ENCODE results near the gene CFL2.
A peak's percentile ranks its signal among the peaks of the same experiment; 100 is the strongest.

Gene CFL2

DNA sequence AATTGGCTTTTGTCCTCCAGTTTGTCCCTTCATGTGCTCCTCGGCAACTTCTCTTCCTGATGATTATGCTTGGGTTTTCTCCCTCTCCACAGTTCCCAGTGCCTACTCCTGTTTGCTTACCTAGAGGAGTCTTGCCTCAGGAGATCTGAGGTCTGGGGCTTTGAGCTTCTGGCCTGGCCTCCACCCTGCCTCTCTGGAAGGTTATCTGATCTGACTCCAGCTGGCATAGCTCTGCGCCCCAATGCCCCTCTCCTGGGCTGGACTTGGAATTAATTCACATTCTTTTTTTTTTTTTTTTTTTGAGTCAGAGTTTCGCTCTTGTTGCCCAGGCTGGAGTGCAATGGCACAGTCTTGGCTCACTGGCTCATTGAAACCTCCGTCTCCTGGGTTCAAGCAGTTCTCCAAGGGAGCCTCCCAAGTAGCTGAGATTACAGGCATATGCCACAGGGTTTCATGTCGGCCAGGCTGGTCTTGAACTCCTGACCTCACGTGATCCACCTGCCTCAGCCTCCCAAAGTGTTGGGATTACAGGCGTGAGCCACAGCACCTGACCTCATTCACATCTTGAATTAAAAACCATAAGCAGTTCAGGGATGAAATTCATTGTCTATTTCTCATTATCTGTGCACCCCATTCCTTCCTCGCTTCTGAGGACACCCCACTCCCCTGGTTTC, 33.5 kb downstream of the CFL2 start:
- no peak overlapping the region for H3K4me3 ChIP-seq (ENCODE audit: low read length)
- no peak for DNase-seq (ENCODE audit: low read depth, low spot score)

DNA sequence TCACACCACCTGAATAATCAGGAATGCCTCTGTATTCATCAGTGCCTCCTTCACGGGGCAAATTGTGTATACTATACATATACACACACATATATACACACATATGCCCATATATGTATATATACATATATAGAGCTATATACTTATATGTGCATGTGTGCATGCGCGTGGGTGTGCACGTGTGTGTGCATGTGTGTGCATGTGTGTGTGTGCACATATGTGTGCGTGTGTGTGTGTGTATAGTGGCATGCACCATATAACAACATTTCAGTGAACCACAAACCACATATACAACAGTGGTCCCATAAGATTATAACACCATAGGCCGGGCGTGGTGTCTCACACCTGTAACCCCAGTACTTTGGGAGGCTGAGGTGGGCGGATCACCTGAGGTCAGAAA, 35.7 kb downstream of the CFL2 start:
- no peak for DNase-seq (ENCODE audit: low read depth, low spot score)

DNA sequence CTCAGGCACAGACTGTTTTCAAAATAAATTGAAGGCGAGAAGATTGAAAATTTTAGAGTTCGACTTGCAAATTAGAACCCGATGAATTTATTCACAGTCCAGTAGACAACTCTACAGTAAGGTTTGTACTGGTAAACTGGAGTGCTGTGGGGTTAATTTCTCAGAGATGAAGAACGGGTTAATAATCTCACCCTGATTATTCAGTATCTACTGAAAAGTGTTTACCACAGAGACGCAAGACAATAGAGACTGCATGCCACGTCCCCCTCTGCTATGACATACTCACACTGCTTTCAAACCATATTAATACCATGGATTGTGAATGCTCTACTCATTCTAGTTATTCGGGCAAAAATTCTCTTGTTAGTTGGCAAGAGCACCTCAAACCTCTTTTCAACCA, 36.1 kb downstream of the CFL2 start:
- DNase-seq (ENCODE audit: low read depth, low spot score) = no peak
- no peak overlapping the region for H3K4me3 ChIP-seq (ENCODE audit: low read length)

More for the DNA sequence above, 35.7 kb downstream of the CFL2 start:
- H3K4me3 ChIP-seq (ENCODE audit: low read length) = no peak overlapping the region

DNA sequence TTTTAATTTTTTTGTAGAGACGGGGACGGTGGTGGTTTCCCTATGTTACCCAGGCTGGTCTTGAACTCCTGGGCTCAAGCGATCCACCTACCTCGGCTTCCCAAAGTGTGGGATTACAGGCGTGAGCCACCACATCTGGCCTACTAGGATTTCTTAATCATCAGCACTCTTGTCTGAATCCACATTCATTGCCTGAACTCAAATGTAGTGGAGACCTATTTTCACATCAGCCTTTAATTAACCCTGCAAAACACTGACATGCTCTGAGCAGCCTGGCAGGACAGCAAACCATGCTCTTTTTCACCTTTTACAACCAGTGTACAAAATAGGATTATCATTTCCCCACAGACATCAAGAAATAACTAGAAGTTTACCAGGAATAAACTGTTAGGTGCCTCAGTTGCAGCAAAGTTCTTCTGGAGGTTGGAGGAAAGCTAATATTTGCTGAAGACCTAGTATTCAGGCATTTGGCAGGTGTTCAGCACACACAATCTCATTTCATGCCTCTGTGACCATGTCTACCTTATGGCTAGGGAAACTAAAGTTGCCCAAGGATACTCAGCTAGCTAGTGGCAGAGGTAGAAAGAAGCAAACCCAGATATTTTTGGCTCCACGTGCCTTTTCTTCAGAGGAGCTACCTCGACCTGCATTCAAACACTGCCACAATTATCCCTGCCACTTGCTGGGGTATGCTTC, 37.7 kb downstream of the CFL2 start:
- DNase-seq (ENCODE audit: low read depth, low spot score) = no peak
- H3K4me3 ChIP-seq (ENCODE audit: low read length) = no peak overlapping the region

DNA sequence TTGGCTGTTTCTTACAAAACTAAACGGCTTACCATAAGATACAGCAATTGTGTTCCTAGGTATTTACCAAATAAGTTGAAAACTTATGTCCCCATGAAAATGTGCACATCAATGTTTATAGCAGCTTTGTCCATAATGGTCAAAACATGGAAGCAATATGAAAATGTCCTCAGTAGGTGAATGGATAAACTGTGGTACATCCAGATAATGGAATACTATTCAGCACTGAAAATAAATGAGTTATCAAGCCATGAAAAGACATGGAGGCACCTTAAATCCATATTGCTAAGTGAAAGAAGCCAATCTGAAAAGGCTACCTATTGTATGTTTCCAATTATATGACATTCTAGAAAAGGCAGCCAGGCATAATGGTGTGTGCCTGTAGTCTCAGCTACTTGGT, 40.7 kb downstream of the CFL2 start:
- no peak overlapping the region for H3K4me3 ChIP-seq (ENCODE audit: low read length)
- DNase-seq (ENCODE audit: low read depth, low spot score) = no peak

DNA sequence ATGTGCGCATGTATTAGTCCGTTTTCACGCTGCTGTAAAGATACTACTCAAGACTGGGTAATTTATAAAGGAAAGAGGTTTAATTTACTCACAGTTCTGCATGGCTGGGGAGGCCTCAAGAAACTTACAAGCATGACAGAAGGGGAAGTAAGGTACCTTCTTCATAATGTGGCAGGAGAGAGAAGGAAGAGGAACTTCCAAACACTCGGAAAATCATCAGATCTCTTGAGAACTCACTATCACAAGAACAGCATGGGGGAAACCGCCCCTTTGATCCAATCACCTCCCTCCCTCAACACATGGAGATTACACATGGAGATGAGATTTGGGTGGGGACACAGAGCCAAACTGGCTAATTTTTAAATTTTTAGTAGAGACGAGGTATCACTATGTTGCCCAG, 42.7 kb downstream of the CFL2 start:
- no peak for DNase-seq (ENCODE audit: low read depth, low spot score)

DNA sequence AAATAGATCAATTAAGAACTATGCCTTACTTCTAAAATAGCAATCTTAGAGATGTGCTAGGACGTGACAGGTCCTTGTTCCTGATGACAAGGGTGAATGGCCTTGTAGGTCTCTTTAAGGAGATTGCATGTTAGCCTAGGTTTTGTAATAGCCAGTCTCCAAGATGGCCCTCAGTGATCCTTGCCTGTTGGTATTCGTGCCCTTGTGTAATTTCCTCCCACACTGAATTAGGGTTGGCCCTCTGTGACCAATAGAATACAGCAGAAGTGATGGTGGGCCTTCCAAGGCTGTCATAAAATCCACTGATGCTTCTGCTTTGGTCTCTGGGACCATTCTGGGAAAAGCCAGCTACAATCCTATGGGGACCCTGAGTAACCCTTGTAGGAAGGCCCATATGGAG, 46.3 kb downstream of the CFL2 start:
- no peak for DNase-seq (ENCODE audit: low read depth, low spot score)
- H3K4me3 ChIP-seq (ENCODE audit: low read length) = no peak overlapping the region

More for the DNA sequence above, 42.7 kb downstream of the CFL2 start:
- H3K4me3 ChIP-seq (ENCODE audit: low read length) = no peak overlapping the region

DNA sequence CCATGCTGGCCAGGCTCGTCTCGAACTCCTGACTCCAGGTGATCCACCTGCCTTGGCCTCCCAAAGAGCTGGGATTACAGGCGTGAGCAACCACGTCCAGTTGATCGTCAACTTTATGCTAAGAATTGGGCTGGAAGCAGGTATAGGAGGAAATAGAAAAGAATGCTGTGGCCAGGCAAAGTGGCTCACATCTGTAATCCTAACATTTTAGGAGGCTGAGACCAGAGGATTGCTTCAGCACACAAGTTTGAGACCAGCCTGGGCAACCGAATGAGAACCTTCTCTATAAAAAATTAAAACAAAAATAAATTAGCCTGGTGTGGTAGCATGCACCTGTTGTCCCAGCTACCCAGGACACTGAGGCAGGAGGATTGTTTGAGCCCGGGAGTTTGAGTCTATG, 47.4 kb downstream of the CFL2 start:
- H3K4me3 ChIP-seq (ENCODE audit: low read length) = no peak overlapping the region
- DNase-seq (ENCODE audit: low read depth, low spot score) = no peak

DNA sequence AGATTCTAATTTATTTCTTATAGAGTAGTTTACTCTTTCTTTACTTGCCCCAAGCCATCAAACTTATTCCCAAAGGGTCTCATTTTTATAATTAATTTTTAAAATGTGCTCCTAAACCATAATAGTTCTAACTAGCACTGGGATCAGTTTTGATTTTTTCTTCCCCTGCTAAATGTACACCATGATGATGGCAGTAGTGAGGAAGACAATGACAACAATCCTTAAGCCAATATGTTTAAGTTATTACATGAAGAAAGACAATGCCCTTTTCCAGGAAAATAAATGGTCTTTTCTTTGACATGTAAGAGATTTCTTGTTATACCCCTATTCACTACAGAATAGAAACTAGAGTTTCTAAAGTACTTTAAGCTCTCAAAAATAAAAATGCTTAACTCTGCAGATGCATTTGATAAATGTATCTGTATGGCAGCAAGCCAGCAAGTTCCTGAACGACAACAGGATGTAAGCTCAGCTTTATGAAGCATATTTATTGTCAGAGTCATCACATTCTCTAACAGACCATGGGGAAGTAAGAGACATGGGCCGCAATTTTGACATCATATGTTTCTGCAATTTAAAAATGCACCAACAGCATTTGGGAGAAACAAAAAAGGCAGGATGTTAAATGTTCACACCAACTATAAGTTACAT, 48.5 kb downstream of the CFL2 start:
- H3K4me3 ChIP-seq (ENCODE audit: low read length) = no peak overlapping the region
- DNase-seq (ENCODE audit: low read depth, low spot score) = peak; percentile 11

DNA sequence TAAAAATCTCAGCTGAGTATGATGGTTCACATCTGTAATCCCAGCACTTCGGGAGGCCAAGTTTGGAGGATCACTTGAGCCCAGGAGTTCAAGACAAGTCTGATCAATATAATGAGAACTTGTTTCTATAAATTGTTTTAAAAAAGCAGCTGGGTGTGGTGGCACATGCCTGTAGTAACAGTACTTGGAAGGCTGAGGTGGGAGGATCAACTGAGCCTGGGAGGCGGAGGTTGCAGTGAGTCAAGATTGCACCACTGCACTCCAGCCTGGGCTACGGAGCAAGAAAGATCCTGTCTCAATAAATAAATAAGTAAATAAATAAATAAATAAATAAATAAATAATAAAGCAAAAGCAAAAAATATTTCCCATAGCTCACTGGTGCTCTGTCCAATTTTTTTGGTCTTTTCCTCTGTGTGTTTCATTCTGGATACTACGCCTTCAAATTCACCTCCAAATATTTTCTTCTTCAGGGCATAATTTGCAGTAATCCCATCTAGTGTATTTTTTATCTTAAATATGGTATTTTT, 51.8 kb downstream of the CFL2 start:
- no peak for DNase-seq (ENCODE audit: low read depth, low spot score)
- no peak overlapping the region for H3K4me3 ChIP-seq (ENCODE audit: low read length)

DNA sequence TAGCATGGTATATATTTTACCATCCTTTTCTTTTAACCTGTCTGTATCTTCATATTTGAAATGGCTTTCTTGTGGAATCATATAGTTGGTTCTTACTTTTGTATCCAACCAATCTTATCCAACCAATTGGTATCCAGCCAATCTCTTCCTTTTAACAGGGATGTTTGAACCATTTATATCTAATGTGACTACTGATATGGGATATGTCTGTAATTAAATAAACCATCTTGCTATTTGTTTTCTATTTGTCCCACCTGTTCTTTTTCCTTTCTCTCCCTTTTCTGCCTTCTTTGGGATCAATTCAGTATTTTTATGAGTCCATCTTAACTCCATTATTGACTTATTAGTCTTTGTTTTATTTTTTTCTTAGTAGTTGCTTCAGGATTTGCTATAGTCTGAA, 53.6 kb downstream of the CFL2 start:
- DNase-seq (ENCODE audit: low read depth, low spot score) = no peak

More for the DNA sequence above, 53.6 kb downstream of the CFL2 start:
- no peak overlapping the region for H3K4me3 ChIP-seq (ENCODE audit: low read length)

Measured in Jurkat, Clone E6-1 (cell line).